Endothelial cell of umbilical vein (primary cell): ENCODE measurements around the gene EIF3B. TPM values are rescaled to one million over a fixed set of nuclear protein-coding genes. Genes with fewer than 3 reads are reported as not detected.

Experiments
- BruUV-seq: library from RNA; stranded (reverse); fragments of 400-500 nt; replicated peaks from 2 replicates; lab custom pipeline; 2021; lab: Mats Ljungman, UMichigan
- CTCF ChIA-PET: fragments of 300-600, 350-600 bp; sonication (Branson Sonifier 250); formaldehyde crosslinking; loops from one replicate; lab custom pipeline; 2021; ENCODE audit warnings: antibody characterized with exemption, inconsistent platforms; lab: Charles Lee
- POLR2A ChIA-PET: fragments of 300-600, 350-600 bp; sonication (Branson Sonifier 250); formaldehyde crosslinking; loops from one replicate; lab custom pipeline; 2021; ENCODE audit warnings: antibody characterized with exemption, inconsistent platforms; lab: Charles Lee
- DNase-seq: peaks from one replicate; pipeline ENCODE4 v3.0.0-alpha.2; 2011; ENCODE audit warnings: low read depth, low spot score
- FAIRE-seq: peaks from 2 replicates; lab custom pipeline; 2011; peaks lifted over from hg19 to GRCh38; lab: Jason Lieb, UNC
- H2AFZ ChIP-seq: 2 replicates; pipeline ENCODE4 v1.6.0; 2012; ENCODE audit warnings: low read depth, low read length, control low read depth, inconsistent platforms
- H3K27ac ChIP-seq: 2 replicates; pipeline ENCODE4 v1.5.1; 2011; ENCODE audit warnings: low read depth, mild to moderate bottlenecking, control low read depth, low read length, moderate library complexity; ENCODE audit not compliant: insufficient read depth
- H3K27me3 ChIP-seq, 2 experiments: 2 replicates each; pipeline versions ENCODE4 v1.6.0 to v1.6.1; 2011; ENCODE audit warnings: low read length in 2 of 2, mixed read lengths in 1 of 2; ENCODE audit not compliant: control insufficient read depth in 2 of 2, insufficient read depth in 2 of 2
- H3K36me3 ChIP-seq, 2 experiments: 2 replicates in 1 of 2; 3 replicates in 1 of 2; pipeline ENCODE4 v1.5.1; 2011; ENCODE audit warnings: low read length in 2 of 2, mild to moderate bottlenecking in 1 of 2, moderate library complexity in 1 of 2; ENCODE audit not compliant: control insufficient read depth in 2 of 2, insufficient read depth in 2 of 2; ENCODE audit errors: extremely low read depth in 1 of 2
- H3K4me1 ChIP-seq: 3 replicates; pipeline ENCODE4 v1.5.1; 2011; ENCODE audit warnings: mild to moderate bottlenecking, low read length; ENCODE audit not compliant: control insufficient read depth, insufficient read depth; ENCODE audit errors: extremely low read depth
- H3K4me2 ChIP-seq: 2 replicates; pipeline ENCODE4 v1.6.1; 2011; ENCODE audit warnings: low read length, control low read depth, mixed read lengths; ENCODE audit not compliant: insufficient read depth
- H3K4me3 ChIP-seq, 3 experiments: fragments of 200-600 bp in 1 of 3; sonication (generic), shearing (Covaris generic) in 1 of 3; replicated peaks in 1 of 3; 2 replicates each; pipeline ENCODE4 v1.5.1; 2011 to 2016; ENCODE audit warnings: control low read depth in 3 of 3, low read length in 3 of 3, mild to moderate bottlenecking in 2 of 3, inconsistent platforms in 1 of 3, low read depth in 1 of 3, moderate library complexity in 1 of 3; ENCODE audit not compliant: insufficient read depth in 1 of 3
- H3K79me2 ChIP-seq: 2 replicates; pipeline ENCODE4 v1.6.0; 2012; ENCODE audit warnings: low read length, inconsistent platforms; ENCODE audit not compliant: control insufficient read depth, insufficient read depth
- H3K9ac ChIP-seq: replicated peaks from 2 replicates; pipeline ENCODE3; 2011; ENCODE audit warnings: low read length, control low read depth; ENCODE audit not compliant: insufficient read depth; ENCODE audit errors: extremely low read depth
- H3K9me1 ChIP-seq: replicated peaks from 3 replicates; pipeline ENCODE4 v1.6.0; 2011; ENCODE audit warnings: mild to moderate bottlenecking, low read length; ENCODE audit not compliant: control insufficient read depth, insufficient read depth; ENCODE audit errors: extremely low read depth
- H3K9me3 ChIP-seq: replicated peaks from 2 replicates; pipeline ENCODE4 v1.5.1; 2012; ENCODE audit warnings: low read length, inconsistent platforms; ENCODE audit not compliant: control insufficient read depth, insufficient read depth
- H4K20me1 ChIP-seq: replicated peaks from 2 replicates; pipeline ENCODE3; 2011; ENCODE audit warnings: mild to moderate bottlenecking, low read length; ENCODE audit not compliant: control insufficient read depth, insufficient read depth; ENCODE audit errors: extremely low read depth
- EZH2 ChIP-seq: IDR thresholded peaks from 2 replicates; pipeline ENCODE4 v1.6.1; 2012; ENCODE audit warnings: borderline replicate concordance, low read depth, mild to moderate bottlenecking, moderate library complexity, low read length, inconsistent platforms; ENCODE audit not compliant: severe bottlenecking
- FOS ChIP-seq: IDR thresholded peaks from 2 replicates; pipeline ENCODE4 v1.6.1; 2011; ENCODE audit warnings: mild to moderate bottlenecking, low read length, moderate library complexity, borderline replicate concordance; ENCODE audit not compliant: insufficient read depth
- GATA2 ChIP-seq: IDR thresholded peaks from 2 replicates; pipeline ENCODE4 v1.7.0; 2011; ENCODE audit warnings: low read depth, mild to moderate bottlenecking, moderate library complexity, mixed read lengths, low read length; ENCODE audit not compliant: insufficient read length, insufficient read depth
- JUN ChIP-seq: IDR thresholded peaks from 2 replicates; pipeline ENCODE4 v1.6.1; 2011; ENCODE audit warnings: borderline replicate concordance, low read depth; ENCODE audit not compliant: insufficient read length, insufficient read depth
- MYC ChIP-seq: IDR thresholded peaks from one replicate; pipeline ENCODE4 v1.6.1; 2011; ENCODE audit warnings: mild to moderate bottlenecking, low read depth, low read length
- POLR2A ChIP-seq: IDR thresholded peaks from 2 replicates; pipeline ENCODE4 v1.6.1; 2012; ENCODE audit warnings: low read depth, mild to moderate bottlenecking, control low read depth, low read length
- POLR2AphosphoS5 ChIP-seq: IDR thresholded peaks from 2 replicates; pipeline ENCODE4 v1.6.1; 2012; ENCODE audit warnings: low read depth, mild to moderate bottlenecking, control low read depth, low read length, moderate library complexity; ENCODE audit not compliant: insufficient read depth
- dilution Hi-C: fragments of 300-500 bp; cut with MboI; formaldehyde crosslinking; loops from one replicate; pipeline ENCODE4 v1.15.0; 2019; ENCODE audit warnings: low sequenced_read_pairs; ENCODE audit not compliant: extremely low pct_ligation_motif_present
- intact Hi-C: fragments of 100-400 bp; cut with micrococcal nuclease; formaldehyde crosslinking; loops from one replicate; pipeline ENCODE4 v1.10.0; 2022
- polyA plus RNA-seq, 4 experiments: library from polyadenylated mRNA; depleted of rRNA in 3 of 4; stranded (reverse) in 3 of 4; unstranded in 1 of 4; fragments of >200 nt; gene quantifications; 2 replicates each; pipeline versions ENCODE4 v1.2.1 to v1.2.3, GENCODE V29; 2011 to 2012; ENCODE audit warnings: missing spikeins in 1 of 4
- total RNA-seq: library from RNA; stranded (reverse); gene quantifications from 2 replicates; pipeline ENCODE4 v1.2.3, GENCODE V29; 2021
- TF ChIP-seq, protein P1 (sequence below): IDR thresholded peaks from 2 replicates; pipeline ENCODE4 v1.6.1; 2011; ENCODE audit not compliant: insufficient read depth, insufficient read length
- TF ChIP-seq, protein P2 (sequence below), 2 donors: IDR thresholded peaks; 1 replicate in 1 of 2; 2 replicates in 1 of 2; pipeline ENCODE4 v1.5.1; 2011; ENCODE audit warnings: low read length in 2 of 2, mild to moderate bottlenecking in 2 of 2, moderate library complexity in 2 of 2, control low read depth in 1 of 2, inconsistent platforms in 1 of 2, low read depth in 1 of 2; ENCODE audit not compliant: insufficient read depth in 1 of 2; ENCODE audit errors: extremely low read depth in 1 of 2

The EIF3B gene
- total and polyA plus RNA-seq, 2 donors (not counting 3 experiments of a cell fraction or from before 2014, with no cell fraction given) = 104 to 207 TPM

DNA sequence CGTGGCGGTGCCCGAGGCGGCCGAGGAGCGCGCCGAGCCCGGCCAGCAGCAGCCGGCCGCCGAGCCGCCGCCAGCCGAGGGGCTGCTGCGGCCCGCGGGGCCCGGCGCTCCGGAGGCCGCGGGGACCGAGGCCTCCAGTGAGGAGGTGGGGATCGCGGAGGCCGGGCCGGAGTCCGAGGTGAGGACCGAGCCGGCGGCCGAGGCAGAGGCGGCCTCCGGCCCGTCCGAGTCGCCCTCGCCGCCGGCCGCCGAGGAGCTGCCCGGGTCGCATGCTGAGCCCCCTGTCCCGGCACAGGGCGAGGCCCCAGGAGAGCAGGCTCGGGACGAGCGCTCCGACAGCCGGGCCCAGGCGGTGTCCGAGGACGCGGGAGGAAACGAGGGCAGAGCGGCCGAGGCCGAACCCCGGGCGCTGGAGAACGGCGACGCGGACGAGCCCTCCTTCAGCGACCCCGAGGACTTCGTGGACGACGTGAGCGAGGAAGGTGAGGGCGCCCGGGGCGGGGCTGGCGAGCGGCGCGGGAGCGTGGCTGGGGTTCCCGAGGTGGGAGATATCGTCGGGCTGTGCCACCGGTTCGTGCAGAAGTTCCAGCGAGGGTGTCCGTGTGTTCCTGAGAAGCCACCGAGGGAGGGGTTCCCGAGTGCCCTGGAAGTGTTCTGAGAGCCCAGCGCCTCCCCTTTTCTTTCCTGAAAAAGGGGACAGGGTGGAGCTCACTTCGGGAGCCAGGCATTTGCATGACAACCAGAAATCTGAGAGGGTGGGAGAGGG is 495 bp downstream of the EIF3B start:
- FAIRE-seq (no peak), DNase-seq (peak; percentile 37)
- Histone ChIP-seq H2AFZ (no peak overlapping the region), H3K36me3 (peaks cover 0 to 3% of the 10 kb centered on the region in 2 experiments), H3K9me1 (no peaks in the 10 kb centered on the region), H3K4me2 (peak overlapping the region; percentile 76), H4K20me1 (no peaks in the 10 kb centered on the region), H3K9me3 (no peaks in the 10 kb centered on the region), H3K27ac (peak overlapping the region; percentile 99), H3K79me2 (peaks cover 55% of the 10 kb centered on the region), H3K4me3 (peak overlapping the region; percentile 79 to 86 (median 84)), H3K9ac (peak overlapping the region; percentile 100), H3K4me1 (peaks cover 13% of the 10 kb centered on the region), H3K27me3 (no peaks in the 10 kb centered on the region)
- no TSS peak for BruUV-seq
- POLR2A ChIA-PET = interaction anchor here (0.5 to 1.5 kb wide), 5 partner anchors 11 to 276 kb away, joined by 3 to 7 read pairs (median 4); no protein-coding TSS in a partner anchor
- intact Hi-C loops (loop anchor here (1.0 to 5.0 kb wide), 3 partner anchors 41 to 243 kb away; partner anchors contain the start of genes CHST12 and SNX8), dilution Hi-C loops (no loop called here)
- TF ChIP-seq, protein P1, sequence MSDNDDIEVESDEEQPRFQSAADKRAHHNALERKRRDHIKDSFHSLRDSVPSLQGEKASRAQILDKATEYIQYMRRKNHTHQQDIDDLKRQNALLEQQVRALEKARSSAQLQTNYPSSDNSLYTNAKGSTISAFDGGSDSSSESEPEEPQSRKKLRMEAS = no peak
- TF ChIP-seq JUN = no peak
- TF ChIP-seq GATA2 = no peak
- peak; percentile 28 for TF ChIP-seq POLR2A
- peak; percentile 30 for TF ChIP-seq POLR2AphosphoS5
- TF ChIP-seq FOS = no peak
- TF ChIP-seq EZH2 = no peak
- TF ChIP-seq MYC = no peak
- TF ChIP-seq, protein P2, sequence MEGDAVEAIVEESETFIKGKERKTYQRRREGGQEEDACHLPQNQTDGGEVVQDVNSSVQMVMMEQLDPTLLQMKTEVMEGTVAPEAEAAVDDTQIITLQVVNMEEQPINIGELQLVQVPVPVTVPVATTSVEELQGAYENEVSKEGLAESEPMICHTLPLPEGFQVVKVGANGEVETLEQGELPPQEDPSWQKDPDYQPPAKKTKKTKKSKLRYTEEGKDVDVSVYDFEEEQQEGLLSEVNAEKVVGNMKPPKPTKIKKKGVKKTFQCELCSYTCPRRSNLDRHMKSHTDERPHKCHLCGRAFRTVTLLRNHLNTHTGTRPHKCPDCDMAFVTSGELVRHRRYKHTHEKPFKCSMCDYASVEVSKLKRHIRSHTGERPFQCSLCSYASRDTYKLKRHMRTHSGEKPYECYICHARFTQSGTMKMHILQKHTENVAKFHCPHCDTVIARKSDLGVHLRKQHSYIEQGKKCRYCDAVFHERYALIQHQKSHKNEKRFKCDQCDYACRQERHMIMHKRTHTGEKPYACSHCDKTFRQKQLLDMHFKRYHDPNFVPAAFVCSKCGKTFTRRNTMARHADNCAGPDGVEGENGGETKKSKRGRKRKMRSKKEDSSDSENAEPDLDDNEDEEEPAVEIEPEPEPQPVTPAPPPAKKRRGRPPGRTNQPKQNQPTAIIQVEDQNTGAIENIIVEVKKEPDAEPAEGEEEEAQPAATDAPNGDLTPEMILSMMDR (IDR thresholded peaks at IDR 0.05; ENCODE audit: extremely low read depth in 1 of 2, insufficient read depth in 1 of 2, low read depth in 1 of 2, low read length in 2 of 2) = no peak
- CTCF ChIA-PET = interaction anchor here (0.8 to 2.8 kb wide), 7 partner anchors 9 to 776 kb away, joined by 3 to 8 read pairs (median 3); no protein-coding TSS in a partner anchor
